HG03442 (cell line): ENCODE measurements around the gene ARHGAP26.
"Not testable (repeated sequence)": the region's sequence is repeated elsewhere in the genome, so short reads cannot be mapped to it uniquely, and the experiment has no call there.

ENCODE experiments used
- ATAC-seq: cut with Tn5 transposase; IDR thresholded peaks from one replicate; pipeline ENCODE4 v1.9.1; 2021; ENCODE audit warnings: mild to moderate bottlenecking, moderate library complexity; ENCODE audit not compliant: unreplicated experiment

The ARHGAP26 gene

GRCh38 chr5:142922223-142922952, 152.2 kb downstream of the ARHGAP26 start:
- ATAC-seq = peak; percentile 74

GRCh38 chr5:142924135-142924883, 154.1 kb downstream of the ARHGAP26 start:
- ATAC-seq = no peak

- ATAC-seq = no peak
Measured at GRCh38 chr5:142925795-142926194, 155.6 kb downstream of the ARHGAP26 start.

- ATAC-seq = no peak
Measured at GRCh38 chr5:142926549-142926948, 156.4 kb downstream of the ARHGAP26 start.

- not testable (repeated sequence) for ATAC-seq
Measured at GRCh38 chr5:142928999-142929398, 158.8 kb downstream of the ARHGAP26 start.

- ATAC-seq = no peak
Measured at GRCh38 chr5:142929587-142929986, 159.4 kb downstream of the ARHGAP26 start.

- ATAC-seq = no peak
Measured at GRCh38 chr5:142930395-142931110, 160.4 kb downstream of the ARHGAP26 start.

GRCh38 chr5:142931896-142932686, 161.9 kb downstream of the ARHGAP26 start:
- no peak for ATAC-seq

GRCh38 chr5:142934051-142934762, 164.0 kb downstream of the ARHGAP26 start:
- ATAC-seq = no peak

- no peak for ATAC-seq
Measured at GRCh38 chr5:142935014-142935413, 164.8 kb downstream of the ARHGAP26 start.

- no peak for ATAC-seq
Measured at GRCh38 chr5:142937374-142937773, 167.2 kb downstream of the ARHGAP26 start.

- no peak for ATAC-seq
Measured at GRCh38 chr5:142938266-142938880, 168.2 kb downstream of the ARHGAP26 start.

- no peak for ATAC-seq
Measured at GRCh38 chr5:142939006-142939405, 168.8 kb downstream of the ARHGAP26 start.

GRCh38 chr5:142939884-142940283, 169.7 kb downstream of the ARHGAP26 start:
- no peak for ATAC-seq

GRCh38 chr5:142941245-142941644, 171.1 kb downstream of the ARHGAP26 start:
- no peak for ATAC-seq

GRCh38 chr5:142942901-142943300, 172.7 kb downstream of the ARHGAP26 start:
- ATAC-seq = no peak

GRCh38 chr5:142944140-142944539, 174.0 kb downstream of the ARHGAP26 start:
- no peak for ATAC-seq

- ATAC-seq = no peak
Measured at GRCh38 chr5:142945321-142945720, 175.1 kb downstream of the ARHGAP26 start.

- no peak for ATAC-seq
Measured at GRCh38 chr5:142945845-142946244, 175.7 kb downstream of the ARHGAP26 start.
